Stimulated activated CD8-positive, alpha-beta memory T cell treated with anti-CD3 and anti-CD28 coated beads, Interleukin-12 subunit alpha, Interleukin-12 subunit beta, amount 100 ng/mL, for 1 hour (primary cell): ENCODE measurements around the gene FZD2.

Experiments
- DNase-seq: peaks from one replicate; pipeline ENCODE4 v3.0.0-alpha.2; 2020; ENCODE audit warnings: low read depth

The FZD2 gene

GRCh38 chr17:44607836-44608690 is 50.8 kb downstream of the FZD2 start:
- DNase-seq = no peak

- DNase-seq = no peak
Measured at GRCh38 chr17:44608727-44609435, 51.6 kb downstream of the FZD2 start.

- DNase-seq = no peak
Measured at GRCh38 chr17:44610331-44610730, 53.0 kb downstream of the FZD2 start.
